MCF 10A (cell line): ENCODE measurements around the gene MAP3K9. TPM values are rescaled to one million over a fixed set of nuclear protein-coding genes. Genes with fewer than 3 reads are reported as not detected.

Experiments used
- BruUV-seq: library from RNA; stranded (reverse); fragments of 400-500 nt; replicated peaks from 2 replicates; lab custom pipeline; 2021; lab: Mats Ljungman, UMichigan
- CTCF ChIA-PET: fragments of 300-600 bp; sonication (Branson Sonifier 250); formaldehyde crosslinking; extraction: SDS; loops from one replicate; lab custom pipeline; 2021; ENCODE audit warnings: antibody characterized with exemption, inconsistent platforms; lab: Yijun Ruan, JAX
- POLR2A ChIA-PET: fragments of 300-600, 350-650 bp; sonication (Branson Sonifier 250); formaldehyde crosslinking; extraction: SDS; loops from one replicate; lab custom pipeline; 2020; ENCODE audit warnings: antibody characterized with exemption, inconsistent platforms; lab: Yijun Ruan, JAX
- DNase-seq: peaks from one replicate; pipeline ENCODE4 v3.0.0-alpha.2; 2018; ENCODE audit not compliant: unreplicated experiment
- H3K27ac Mint-ChIP-seq: one replicate; pipeline ENCODE4 v1.8.0; 2022; ENCODE audit warnings: mild to moderate bottlenecking, low read depth, mixed read lengths; ENCODE audit not compliant: unreplicated experiment
- H3K27me3 Mint-ChIP-seq: one replicate; pipeline ENCODE4 v1.8.0; 2022; ENCODE audit warnings: mixed read lengths; ENCODE audit not compliant: insufficient read depth, unreplicated experiment
- H3K36me3 Mint-ChIP-seq: one replicate; pipeline ENCODE4 v1.8.0; 2022; ENCODE audit warnings: mild to moderate bottlenecking, moderate library complexity, mixed read lengths; ENCODE audit not compliant: insufficient read depth, unreplicated experiment
- H3K4me1 Mint-ChIP-seq: one replicate; pipeline ENCODE4 v1.8.0; 2022; ENCODE audit warnings: mixed read lengths; ENCODE audit not compliant: insufficient read depth, unreplicated experiment
- H3K4me3 Mint-ChIP-seq: one replicate; pipeline ENCODE4 v1.8.0; 2022; ENCODE audit warnings: mild to moderate bottlenecking, moderate library complexity, mixed read lengths; ENCODE audit not compliant: unreplicated experiment
- H3K9me3 Mint-ChIP-seq: one replicate; pipeline ENCODE4 v1.8.0; 2022; ENCODE audit warnings: mixed read lengths; ENCODE audit not compliant: unreplicated experiment
- CTCF ChIP-seq: fragments of 200-600 bp; IDR thresholded peaks from one replicate; pipeline ENCODE4 v1.8.0; 2022; ENCODE audit warnings: antibody characterized with exemption, mild to moderate bottlenecking; ENCODE audit not compliant: unreplicated experiment
- intact Hi-C: fragments of 100-400 bp; cut with micrococcal nuclease; formaldehyde crosslinking; loops from 2 replicates; pipeline ENCODE4 v1.14.1; 2022
- total RNA-seq: library from RNA; stranded (reverse); gene quantifications from 2 replicates; pipeline ENCODE4 v1.2.3, GENCODE V29; 2022

The MAP3K9 gene
- total RNA-seq, 1 experiment from 2014 or later = 18.6 TPM

- intact Hi-C loops = loop anchor here (5.0 kb wide), 1 partner anchor 68 kb away; the partner anchor contains the start of gene TTC9
- ChIA-PET POLR2A (no interaction called here), CTCF (interaction anchor here (0.5 to 10.4 kb wide), 3 partner anchors 49 to 213 kb away, joined by 3 to 97 read pairs (median 3); no protein-coding TSS in a partner anchor)
- H3K4me1 Mint-ChIP-seq = peaks cover 6% of the 10 kb centered on the region
- no TSS peak for BruUV-seq
- no peaks in the 10 kb centered on the region for H3K36me3 Mint-ChIP-seq
- no peaks in the 10 kb centered on the region for H3K27me3 Mint-ChIP-seq
- H3K27ac Mint-ChIP-seq = no peak overlapping the region
- TF ChIP-seq CTCF = no peak
- H3K4me3 Mint-ChIP-seq = no peak overlapping the region
- no peaks in the 10 kb centered on the region for H3K9me3 Mint-ChIP-seq
- peak; percentile 5 for DNase-seq
Observed at GRCh38 chr14:70709726-70710382, 99.5 kb downstream of the MAP3K9 start.

DNA sequence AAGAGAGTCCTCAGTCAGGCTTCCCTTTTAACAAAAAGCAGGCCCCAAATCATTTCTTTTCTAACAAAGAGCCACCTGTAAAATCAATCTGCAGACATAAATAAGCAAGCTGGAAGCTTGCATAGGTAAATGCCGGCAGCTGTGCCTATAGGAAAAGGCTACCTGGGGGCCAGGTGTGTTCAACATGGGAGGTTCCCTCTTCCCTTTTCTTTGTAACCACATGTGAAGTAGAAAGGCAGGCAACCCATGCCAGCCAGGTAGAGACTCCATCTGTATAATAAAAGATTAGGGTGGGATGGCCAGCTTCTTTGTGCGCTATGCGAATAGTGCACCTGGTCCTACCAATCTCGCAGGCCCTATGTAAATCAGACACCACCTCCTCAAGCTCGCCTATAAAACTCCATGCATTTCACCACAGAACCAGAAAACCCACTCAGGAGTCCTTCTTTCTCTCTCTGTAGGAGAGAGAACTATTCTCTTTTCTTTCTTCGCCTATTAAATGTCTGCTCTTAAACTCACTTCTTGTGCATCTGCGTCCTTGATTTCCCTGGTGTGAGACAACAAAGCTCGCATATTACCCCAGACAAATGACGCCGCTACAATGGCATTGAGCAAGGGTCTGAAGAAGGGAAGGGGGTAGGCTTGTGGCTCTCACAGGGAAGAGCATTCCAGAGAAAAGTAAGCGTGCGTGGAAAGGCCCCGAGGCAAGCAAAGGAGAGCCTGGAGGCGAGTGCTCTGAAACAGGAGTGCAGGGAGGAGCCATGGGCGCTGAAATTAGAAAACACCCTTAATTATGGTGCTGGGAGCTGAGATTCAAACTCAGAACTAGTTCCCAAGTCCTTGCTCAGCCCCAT, 100.4 kb downstream of the MAP3K9 start:
- Mint-ChIP-seq H3K4me3 (no peak overlapping the region), H3K36me3 (no peaks in the 10 kb centered on the region), H3K27ac (no peak overlapping the region), H3K9me3 (no peaks in the 10 kb centered on the region), H3K27me3 (no peaks in the 10 kb centered on the region), H3K4me1 (peaks cover 3% of the 10 kb centered on the region)
- ChIA-PET CTCF (interaction anchor here (0.7 to 10.4 kb wide), 6 partner anchors 73 to 663 kb away, joined by 4 to 97 read pairs (median 6); partner anchors contain the start of gene MED6), POLR2A (interaction anchor here (1.5 kb wide), 1 partner anchor 10 kb away, joined by 3 read pairs; no protein-coding TSS in a partner anchor)
- intact Hi-C loops = no loop called here
- no peak for TF ChIP-seq CTCF
- BruUV-seq = no TSS peak
- no peak for DNase-seq

DNA sequence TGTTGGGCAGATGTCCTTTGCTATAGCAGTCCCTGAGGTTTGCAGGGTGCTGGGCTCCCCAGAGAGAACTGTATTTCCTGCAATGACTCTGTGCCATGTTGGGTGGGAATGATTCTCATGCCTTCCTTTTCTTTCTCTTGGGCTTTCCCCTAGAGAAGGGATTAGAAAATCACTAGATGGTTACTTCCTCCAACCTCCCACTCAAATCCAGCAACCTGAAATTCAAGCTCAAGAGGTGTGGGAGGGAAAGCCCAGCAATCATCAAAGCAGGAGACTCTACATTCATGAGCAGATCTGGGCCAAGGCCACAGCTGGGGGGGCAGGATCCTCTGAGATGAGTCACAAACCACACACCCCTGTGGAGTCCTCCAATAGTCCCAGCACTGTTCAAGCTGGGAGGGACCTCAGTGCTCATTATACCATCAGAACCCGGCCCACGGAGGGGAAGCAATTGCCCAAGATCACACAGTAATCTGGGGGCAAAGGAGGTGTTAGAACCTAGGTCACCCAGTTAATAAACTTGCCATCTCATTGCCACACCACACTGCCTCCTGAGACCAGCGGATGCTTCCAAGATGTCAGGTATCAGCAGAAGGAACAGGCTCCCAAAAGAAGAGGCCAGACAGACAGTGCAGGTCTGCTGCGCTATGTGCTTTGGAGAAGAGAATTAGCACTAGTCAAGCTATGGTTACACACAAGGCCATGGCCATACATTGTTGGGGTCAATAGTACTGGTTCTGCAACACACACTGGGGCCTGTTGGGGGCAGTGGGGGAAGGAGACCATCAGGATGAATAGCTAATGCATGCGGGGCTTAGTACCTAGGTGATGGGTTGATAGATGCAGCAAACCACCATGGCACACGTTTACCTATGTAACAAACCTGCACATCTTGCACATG, 101.9 kb downstream of the MAP3K9 start:
- BruUV-seq = no TSS peak
- no peak overlapping the region for H3K27ac Mint-ChIP-seq
- TF ChIP-seq CTCF = no peak
- intact Hi-C loops = no loop called here
- H3K36me3 Mint-ChIP-seq = no peaks in the 10 kb centered on the region
- ChIA-PET POLR2A (interaction anchor here (1.5 kb wide), 1 partner anchor 12 kb away, joined by 3 read pairs; no protein-coding TSS in a partner anchor), CTCF (interaction anchor here (0.6 to 10.4 kb wide), 6 partner anchors 70 to 187 kb away, joined by 3 to 97 read pairs (median 4); no protein-coding TSS in a partner anchor)
- peak; percentile 69 for DNase-seq
- no peaks in the 10 kb centered on the region for H3K27me3 Mint-ChIP-seq
- no peaks in the 10 kb centered on the region for H3K9me3 Mint-ChIP-seq
- no peak overlapping the region for H3K4me3 Mint-ChIP-seq
- H3K4me1 Mint-ChIP-seq = no peaks in the 10 kb centered on the region
